H9 (cell line): ENCODE results near the gene JAML. TPM values are rescaled to one million over a fixed set of nuclear protein-coding genes. Genes with fewer than 3 reads are reported as not detected.
A peak's percentile ranks its signal among the peaks of the same experiment; 100 is the strongest.

Experiments
- DNase-seq: peaks from one replicate; pipeline ENCODE4 v3.0.0-alpha.2; 2017
- H2AFZ ChIP-seq: one replicate; pipeline ENCODE4 v1.6.1; 2013; ENCODE audit warnings: mild to moderate bottlenecking, low read length, control low read depth, moderate library complexity
- H2AK5ac ChIP-seq: 2 replicates; pipeline ENCODE4 v1.6.1; 2013; ENCODE audit warnings: low read length, control low read depth, mixed read lengths; ENCODE audit not compliant: insufficient read length
- H2BK120ac ChIP-seq: one replicate; pipeline ENCODE4 v1.6.1; 2013; ENCODE audit warnings: low read depth, mild to moderate bottlenecking, low read length, control low read depth, inconsistent platforms; ENCODE audit not compliant: poor library complexity, severe bottlenecking
- H2BK12ac ChIP-seq: 2 replicates; pipeline ENCODE4 v1.6.1; 2013; ENCODE audit warnings: low read length, control low read depth, mixed read lengths, low read depth; ENCODE audit not compliant: insufficient read length
- H2BK15ac ChIP-seq: 2 replicates; pipeline ENCODE4 v1.6.1; 2013; ENCODE audit warnings: low read depth, low read length, control low read depth
- H2BK20ac ChIP-seq: one replicate; pipeline ENCODE4 v1.6.1; 2013; ENCODE audit warnings: low read depth, mild to moderate bottlenecking, low read length, control low read depth, inconsistent platforms; ENCODE audit not compliant: poor library complexity, severe bottlenecking
- H2BK5ac ChIP-seq: 2 replicates; pipeline ENCODE4 v1.6.1; 2013; ENCODE audit warnings: low read length, control low read depth, mixed read lengths; ENCODE audit not compliant: insufficient read length
- H3K14ac ChIP-seq: 2 replicates; pipeline ENCODE4 v1.6.1; 2013; ENCODE audit warnings: low read length, control low read depth; ENCODE audit not compliant: insufficient read depth
- H3K18ac ChIP-seq: 2 replicates; pipeline ENCODE4 v1.6.1; 2013; ENCODE audit warnings: low read depth, mild to moderate bottlenecking, mixed read lengths, low read length, control low read depth; ENCODE audit not compliant: insufficient read length
- H3K23ac ChIP-seq: 2 replicates; pipeline ENCODE4 v1.6.1; 2013; ENCODE audit warnings: low read length, control low read depth, mixed read lengths, low read depth; ENCODE audit not compliant: insufficient read length
- H3K23me2 ChIP-seq: 2 replicates; pipeline ENCODE4 v1.6.1; 2013; ENCODE audit warnings: low read depth, mild to moderate bottlenecking, mixed read lengths, low read length, control low read depth; ENCODE audit not compliant: insufficient read length, poor library complexity, severe bottlenecking
- H3K27ac ChIP-seq: 2 replicates; pipeline ENCODE4 v1.5.1; 2013; ENCODE audit warnings: low read length, control low read depth, mixed read lengths, low read depth; ENCODE audit not compliant: insufficient read length
- H3K27me3 ChIP-seq: 2 replicates; pipeline ENCODE4 v1.6.1; 2013; ENCODE audit warnings: low read length, control low read depth, inconsistent platforms; ENCODE audit not compliant: insufficient read depth
- H3K4ac ChIP-seq: 2 replicates; pipeline ENCODE4 v1.6.1; 2013; ENCODE audit warnings: low read depth, mild to moderate bottlenecking, control low read depth, inconsistent platforms, low read length, moderate library complexity
- H3K4me1 ChIP-seq: 2 replicates; pipeline ENCODE4 v1.6.1; 2013; ENCODE audit warnings: low read length, control low read depth, inconsistent platforms; ENCODE audit not compliant: insufficient read depth
- H3K4me2 ChIP-seq: 2 replicates; pipeline ENCODE4 v1.6.1; 2013; ENCODE audit warnings: low read length, control low read depth, mixed read lengths; ENCODE audit not compliant: insufficient read length, insufficient read depth
- H3K56ac ChIP-seq: 2 replicates; pipeline ENCODE4 v1.6.1; 2013; ENCODE audit warnings: low read depth, mild to moderate bottlenecking, mixed read lengths, low read length, control low read depth; ENCODE audit not compliant: insufficient read length
- H3K79me1 ChIP-seq: 2 replicates; pipeline ENCODE4 v1.6.1; 2013; ENCODE audit warnings: low read depth, mild to moderate bottlenecking, moderate library complexity, low read length, control low read depth, inconsistent platforms; ENCODE audit not compliant: insufficient read depth, poor library complexity, severe bottlenecking
- H3K79me2 ChIP-seq: 2 replicates; pipeline ENCODE4 v1.6.1; 2013; ENCODE audit warnings: low read length, control low read depth, inconsistent platforms; ENCODE audit not compliant: insufficient read depth
- H3K9ac ChIP-seq: 2 replicates; pipeline ENCODE4 v1.6.1; 2013; ENCODE audit warnings: low read length, control low read depth, mixed read lengths; ENCODE audit not compliant: insufficient read length; ENCODE audit errors: extremely low read depth
- H3K9me3 ChIP-seq: one replicate; pipeline ENCODE4 v1.6.1; 2013; ENCODE audit warnings: low read depth, low read length, inconsistent platforms; ENCODE audit not compliant: control insufficient read depth
- H3T11ph ChIP-seq: one replicate; pipeline ENCODE4 v1.6.1; 2013; ENCODE audit warnings: mild to moderate bottlenecking, low read length, control low read depth, inconsistent platforms
- H4K20me1 ChIP-seq: one replicate; pipeline ENCODE4 v1.6.1; 2013; ENCODE audit not compliant: control insufficient read depth, insufficient read length, insufficient read depth
- H4K5ac ChIP-seq: 2 replicates; pipeline ENCODE4 v1.6.1; 2013; ENCODE audit warnings: low read depth, mild to moderate bottlenecking, mixed read lengths, low read length, control low read depth; ENCODE audit not compliant: insufficient read length
- H4K8ac ChIP-seq: replicated peaks from 2 replicates; pipeline ENCODE4 v1.6.1; 2013; ENCODE audit warnings: low read length, control low read depth, mixed read lengths, low read depth; ENCODE audit not compliant: insufficient read length
- H4K91ac ChIP-seq: 2 replicates; pipeline ENCODE4 v1.6.1; 2013; ENCODE audit warnings: low read depth, mild to moderate bottlenecking, moderate library complexity, mixed read lengths, low read length, control low read depth; ENCODE audit not compliant: insufficient read length
- H3K27ac Mint-ChIP-seq, 3 experiments: 2 replicates in 2 of 3; 3 replicates in 1 of 3; pipeline ENCODE4 v1.8.0; 2020 to 2021; ENCODE audit warnings: mixed read lengths in 3 of 3, mild to moderate bottlenecking in 1 of 3, moderate library complexity in 1 of 3
- H3K27me3 Mint-ChIP-seq: 2 replicates; pipeline ENCODE4 v1.8.0; 2021; ENCODE audit warnings: low read depth, mild to moderate bottlenecking, moderate library complexity, mixed read lengths
- H3K36me3 Mint-ChIP-seq, 3 experiments: 2 replicates in 2 of 3; 3 replicates in 1 of 3; pipeline ENCODE4 v1.8.0; 2020 to 2021; ENCODE audit warnings: low read depth in 3 of 3, mixed read lengths in 3 of 3; ENCODE audit not compliant: insufficient read depth in 1 of 3
- H3K4me1 Mint-ChIP-seq, 2 experiments: 2 replicates each; pipeline ENCODE4 v1.8.0; 2020; ENCODE audit warnings: mixed read lengths in 2 of 2
- H3K4me3 Mint-ChIP-seq, 2 experiments: 2 replicates in 1 of 2; 3 replicates in 1 of 2; pipeline ENCODE4 v1.8.0; 2020 to 2021; ENCODE audit warnings: mild to moderate bottlenecking in 2 of 2, mixed read lengths in 2 of 2, moderate library complexity in 1 of 2
- H3K9me3 Mint-ChIP-seq, 2 experiments: 2 replicates in 1 of 2; 3 replicates in 1 of 2; pipeline ENCODE4 v1.8.0; 2020; ENCODE audit warnings: mild to moderate bottlenecking in 2 of 2, mixed read lengths in 2 of 2, moderate library complexity in 1 of 2
- WGBS: extraction: QIAGEN DNeasy Blood & Tissue Kit; methylation state at CpG from one replicate; pipeline ENCODE4 v1.1.7; 2013; ENCODE audit warnings: missing lambda C conversion rate, low lambda C conversion rate, mixed read lengths; ENCODE audit not compliant: insufficient read length; ENCODE audit errors: extremely low coverage; 5-methylcytosine and 5-hydroxymethylcytosine counted together
- total RNA-seq: library from RNA; stranded (reverse); gene quantifications from 2 replicates; pipeline ENCODE4 v1.2.1, GENCODE V29; 2021
- TF ChIP-seq, protein P1 (sequence below): fragments of 200-600 bp; sonication (generic); conservative IDR thresholded peaks from 3 replicates; pipeline ENCODE4 v1.8.0; 2021; ENCODE audit warnings: antibody characterized with exemption, mild to moderate bottlenecking

The JAML gene
- total RNA-seq, 1 experiment from 2014 or later = 0.48 TPM

DNA sequence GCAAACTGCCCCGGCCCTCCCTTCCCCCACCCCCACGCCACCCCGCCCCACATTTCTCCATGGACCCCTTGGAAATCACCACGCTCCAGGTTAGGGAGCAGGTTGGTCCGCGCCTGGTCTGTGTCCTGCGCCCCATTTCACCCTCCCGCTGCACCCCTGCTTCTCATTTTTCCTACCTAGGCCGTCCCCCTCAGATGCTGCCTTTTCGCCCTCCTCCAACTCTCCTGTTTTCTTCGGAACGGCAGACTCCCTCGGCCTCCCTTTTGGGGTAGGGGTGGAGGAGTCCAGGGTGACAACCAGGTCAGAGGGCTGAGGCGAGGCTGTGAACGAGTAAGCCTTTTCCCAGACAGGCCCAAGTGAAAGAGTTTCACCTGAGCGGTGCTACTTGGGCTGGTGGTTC, 71.3 kb downstream of the JAML start:
- Histone ChIP-seq H3K4ac (no peak overlapping the region), H4K8ac (no peak overlapping the region), H2AFZ (no peak overlapping the region), H4K5ac (no peak overlapping the region), H2AK5ac (no peak overlapping the region), H3K23me2 (peaks cover 30% of the 10 kb centered on the region), H3K27me3 (peaks cover 68% of the 10 kb centered on the region), H3K9ac (no peak overlapping the region), H3T11ph (no peak overlapping the region), H2BK20ac (no peak overlapping the region), H2BK5ac (no peak overlapping the region), H2BK120ac (no peak overlapping the region), H3K14ac (no peak overlapping the region), H2BK12ac (no peak overlapping the region), H3K4me1 (peaks cover 15% of the 10 kb centered on the region), H2BK15ac (no peak overlapping the region), H3K18ac (no peak overlapping the region), H4K91ac (no peak overlapping the region), H3K79me1 (no peaks in the 10 kb centered on the region), H4K20me1 (no peaks in the 10 kb centered on the region), H3K4me2 (peak overlapping the region; percentile 85), H3K27ac (no peak overlapping the region), H3K56ac (no peak overlapping the region), H3K79me2 (no peaks in the 10 kb centered on the region), H3K9me3 (no peaks in the 10 kb centered on the region), H3K23ac (no peak overlapping the region)
- Mint-ChIP-seq H3K4me1 (peaks cover 52 to 67% of the 10 kb centered on the region in 2 experiments), H3K4me3 (peak overlapping the region; percentile 61 to 82), H3K27ac (no peak overlapping the region), H3K36me3 (no peaks in the 10 kb centered on the region; a peak in 1 of 7 replicates), H3K9me3 (no peaks in the 10 kb centered on the region; a peak in 1 of 5 replicates), H3K27me3 (peaks cover 94% of the 10 kb centered on the region)
- WGBS = no CpG with 5 or more reads among the region's 16 CpGs
- TF ChIP-seq, protein P1, sequence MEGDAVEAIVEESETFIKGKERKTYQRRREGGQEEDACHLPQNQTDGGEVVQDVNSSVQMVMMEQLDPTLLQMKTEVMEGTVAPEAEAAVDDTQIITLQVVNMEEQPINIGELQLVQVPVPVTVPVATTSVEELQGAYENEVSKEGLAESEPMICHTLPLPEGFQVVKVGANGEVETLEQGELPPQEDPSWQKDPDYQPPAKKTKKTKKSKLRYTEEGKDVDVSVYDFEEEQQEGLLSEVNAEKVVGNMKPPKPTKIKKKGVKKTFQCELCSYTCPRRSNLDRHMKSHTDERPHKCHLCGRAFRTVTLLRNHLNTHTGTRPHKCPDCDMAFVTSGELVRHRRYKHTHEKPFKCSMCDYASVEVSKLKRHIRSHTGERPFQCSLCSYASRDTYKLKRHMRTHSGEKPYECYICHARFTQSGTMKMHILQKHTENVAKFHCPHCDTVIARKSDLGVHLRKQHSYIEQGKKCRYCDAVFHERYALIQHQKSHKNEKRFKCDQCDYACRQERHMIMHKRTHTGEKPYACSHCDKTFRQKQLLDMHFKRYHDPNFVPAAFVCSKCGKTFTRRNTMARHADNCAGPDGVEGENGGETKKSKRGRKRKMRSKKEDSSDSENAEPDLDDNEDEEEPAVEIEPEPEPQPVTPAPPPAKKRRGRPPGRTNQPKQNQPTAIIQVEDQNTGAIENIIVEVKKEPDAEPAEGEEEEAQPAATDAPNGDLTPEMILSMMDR = no peak
- DNase-seq = peak; percentile 37
